ENCODE measurements around the gene NAE1.

The NAE1 gene

DNA sequence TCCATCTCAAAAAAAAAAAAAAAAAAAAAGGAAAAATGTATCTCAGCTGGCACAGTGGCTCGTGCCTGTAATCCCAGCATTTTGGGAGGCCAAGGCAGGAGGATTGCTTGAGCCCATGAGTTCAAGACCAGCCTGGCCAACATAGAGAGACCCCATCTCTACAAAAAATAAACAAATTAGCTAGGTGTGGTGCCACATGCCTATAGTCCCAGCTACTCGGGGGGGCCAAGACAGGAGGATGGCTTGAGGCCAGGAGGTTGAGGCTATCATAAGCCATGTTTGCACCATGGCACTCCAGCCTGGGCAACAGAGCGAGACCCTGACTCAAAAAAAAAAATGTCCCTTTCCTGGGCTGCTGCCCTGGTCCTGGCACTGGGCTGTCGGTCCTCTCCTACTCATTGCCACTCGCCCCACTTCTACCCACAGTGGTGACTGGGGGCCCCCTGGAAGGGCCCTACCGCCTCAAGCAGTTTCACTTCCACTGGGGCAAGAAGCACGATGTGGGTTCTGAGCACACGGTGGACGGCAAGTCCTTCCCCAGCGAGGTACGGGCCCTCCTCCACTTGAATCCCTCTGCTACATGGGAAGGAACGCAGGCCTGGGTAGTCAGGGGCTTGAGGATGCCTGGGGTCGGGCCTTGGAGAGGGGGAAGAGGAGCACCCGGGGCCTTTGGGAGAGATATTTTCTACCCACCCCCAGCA is 19.5 kb upstream of the NAE1 start:
- no peak for DNase-seq (ENCODE audit: low read depth in 2 of 2)

DNA sequence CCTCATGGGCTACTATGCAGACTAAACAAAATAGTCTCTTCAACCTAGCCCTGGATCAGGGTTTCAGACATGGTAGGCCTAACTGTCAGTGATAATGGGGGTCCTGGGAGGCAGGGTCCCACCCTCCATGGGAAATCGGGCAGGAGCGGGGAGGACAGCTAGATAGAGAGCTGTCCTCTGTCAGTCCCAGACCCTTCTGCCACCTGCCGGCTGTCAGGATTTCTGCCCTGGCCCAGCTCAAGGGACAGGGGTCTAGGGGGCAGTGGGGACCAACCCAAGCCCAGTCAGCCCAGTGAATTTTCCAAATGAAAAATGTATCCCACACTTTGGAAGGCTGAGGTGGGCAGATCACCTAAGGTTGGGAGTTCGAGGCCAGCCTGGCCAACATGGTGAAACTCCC is 18.8 kb upstream of the NAE1 start:
- DNase-seq (ENCODE audit: low read depth in 2 of 2), result no peak

DNA sequence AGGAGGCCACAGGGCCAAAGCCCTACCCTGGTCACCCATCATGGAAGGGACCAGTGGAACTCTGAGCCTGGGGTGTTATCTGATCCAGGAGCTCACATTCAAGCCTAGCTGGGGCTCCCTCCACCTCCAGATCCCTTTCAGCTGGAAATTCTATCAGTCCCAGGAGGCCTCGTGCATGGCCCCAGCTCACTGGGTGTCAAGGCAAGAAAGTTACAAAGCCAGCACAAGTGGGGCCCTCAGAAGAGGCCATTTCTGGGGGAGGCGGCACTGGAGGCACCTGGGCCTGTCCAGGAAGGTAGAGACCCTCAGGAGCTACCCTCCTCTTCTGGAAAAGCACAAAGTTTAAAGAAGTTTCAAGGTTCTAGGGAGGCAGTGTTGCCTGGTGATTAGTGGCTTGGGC is 18.2 kb upstream of the NAE1 start:
- DNase-seq (ENCODE audit: low read depth in 2 of 2), result no peak

DNA sequence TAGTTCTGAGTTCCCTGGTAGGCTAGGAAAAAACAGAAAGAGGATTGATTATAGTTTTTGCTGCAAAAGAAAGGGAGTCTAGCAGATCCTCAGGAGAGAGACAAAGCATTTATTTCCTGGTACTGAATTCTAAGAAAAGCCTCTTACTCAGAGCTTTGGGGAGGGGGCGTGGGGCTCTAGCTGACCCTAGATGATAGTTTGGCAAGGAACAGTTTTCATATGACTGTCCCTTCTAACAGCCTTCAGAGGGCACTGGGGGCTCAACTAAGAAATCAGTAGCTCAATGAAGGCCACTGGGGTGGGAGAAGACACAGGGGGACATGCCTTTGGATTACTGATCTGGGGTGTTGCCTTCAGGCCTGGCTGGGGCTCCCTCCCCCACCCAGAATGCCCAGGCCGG is 17.4 kb upstream of the NAE1 start:
- no peak for DNase-seq (ENCODE audit: low read depth in 2 of 2)

DNA sequence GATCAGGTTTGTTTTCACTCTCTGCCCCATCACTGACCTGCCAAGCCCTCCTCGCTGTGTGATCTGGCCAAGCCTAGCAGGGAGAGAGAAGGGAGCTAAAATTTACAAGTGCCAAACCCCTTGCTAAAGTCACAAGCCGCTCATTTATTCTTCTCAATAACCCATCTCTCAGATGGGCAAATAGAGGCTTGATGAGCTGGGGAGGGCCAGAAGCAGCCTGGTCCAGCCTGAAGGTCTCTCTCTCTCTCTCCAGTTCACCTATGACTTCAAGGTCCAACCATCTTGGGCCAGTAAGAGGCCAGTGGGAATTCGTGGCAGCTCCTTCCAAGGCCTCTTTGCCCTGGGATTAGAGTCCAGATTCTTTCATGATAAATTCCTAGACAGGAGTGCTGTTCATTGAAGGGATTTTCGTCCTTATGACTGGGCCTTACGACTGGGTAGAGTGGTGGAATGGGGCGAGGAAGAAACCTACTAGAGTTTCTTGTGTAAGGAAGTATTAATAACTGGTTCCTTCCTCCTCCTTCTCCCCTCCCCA is 16.8 kb upstream of the NAE1 start:
- no peak for DNase-seq (ENCODE audit: low read depth in 2 of 2)

DNA sequence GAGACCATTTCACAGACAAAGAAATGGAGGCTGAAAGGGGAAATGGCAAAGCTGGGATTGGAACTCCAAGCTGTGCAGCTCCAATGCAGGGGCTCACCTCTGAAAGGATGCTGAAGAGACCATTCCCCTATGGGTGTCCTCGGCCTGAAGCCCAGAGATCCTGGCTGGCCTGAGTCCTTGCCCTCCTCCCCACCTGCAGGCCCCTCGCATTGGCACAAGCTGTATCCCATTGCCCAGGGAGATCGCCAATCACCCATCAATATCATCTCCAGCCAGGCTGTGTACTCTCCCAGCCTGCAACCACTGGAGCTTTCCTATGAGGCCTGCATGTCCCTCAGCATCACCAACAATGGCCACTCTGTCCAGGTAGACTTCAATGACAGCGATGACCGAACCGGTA is 16.1 kb upstream of the NAE1 start:
- no peak for DNase-seq (ENCODE audit: low read depth in 2 of 2)

DNA sequence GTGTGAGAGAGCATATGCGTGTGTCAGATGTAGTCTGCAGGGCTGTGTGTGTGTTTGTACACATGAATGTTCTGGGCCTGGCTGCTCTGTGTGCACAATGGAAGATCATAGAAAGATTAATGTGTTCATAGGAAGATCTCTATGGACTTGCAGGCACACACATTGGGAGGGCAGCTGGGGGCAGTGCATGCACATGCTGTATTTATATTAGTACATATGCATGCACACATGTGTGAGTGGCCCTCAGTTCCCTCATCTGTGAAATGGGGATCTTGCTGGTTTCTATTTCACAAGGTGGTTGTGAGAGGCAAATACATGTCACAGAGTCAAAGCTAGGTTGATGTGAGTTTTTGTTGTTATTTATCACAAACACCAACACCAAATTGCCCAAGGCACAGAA is 15.5 kb upstream of the NAE1 start:
- DNase-seq (ENCODE audit: low read depth in 2 of 2), result no peak

DNA sequence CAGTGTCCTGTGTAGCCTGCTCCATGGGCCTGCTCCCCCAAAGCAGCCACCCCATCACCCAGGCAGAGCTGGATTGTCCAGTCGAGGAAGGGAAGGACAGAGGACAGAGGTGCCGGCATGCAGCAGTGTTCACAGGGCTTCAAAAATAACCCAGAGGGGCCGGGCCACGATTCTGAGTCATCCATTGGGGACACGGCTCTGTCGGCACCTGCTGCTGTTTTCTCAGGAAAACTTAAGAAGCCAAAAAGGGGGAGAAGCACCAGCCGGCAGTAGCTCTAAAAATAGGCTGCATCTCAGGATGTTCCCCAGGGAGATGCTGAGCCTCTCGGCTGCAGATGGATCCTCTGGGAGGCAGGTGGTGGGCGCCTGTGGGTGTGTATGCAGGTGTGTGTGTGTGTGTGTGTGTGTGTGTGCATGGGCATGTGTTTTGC is 15.0 kb upstream of the NAE1 start:
- no peak for DNase-seq (ENCODE audit: low read depth in 2 of 2)

DNA sequence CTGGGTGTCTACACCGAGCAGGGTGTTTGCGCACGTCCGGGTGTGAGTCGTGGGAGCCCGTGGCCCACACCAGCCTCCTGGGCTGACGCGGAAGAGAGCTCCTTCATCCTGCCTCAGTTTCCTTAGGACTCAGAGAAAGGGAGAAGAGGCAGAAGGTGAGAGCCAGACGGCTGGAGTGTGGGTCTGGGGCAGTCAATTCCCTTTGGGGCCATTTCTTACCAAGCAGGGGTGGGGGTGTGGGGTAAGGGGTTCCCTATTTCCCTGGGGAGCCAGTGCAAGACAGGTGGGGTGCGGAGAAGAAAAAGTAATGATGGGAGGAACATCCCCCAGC is 14.3 kb upstream of the NAE1 start:
- DNase-seq (ENCODE audit: low read depth in 2 of 2), result no peak

DNA sequence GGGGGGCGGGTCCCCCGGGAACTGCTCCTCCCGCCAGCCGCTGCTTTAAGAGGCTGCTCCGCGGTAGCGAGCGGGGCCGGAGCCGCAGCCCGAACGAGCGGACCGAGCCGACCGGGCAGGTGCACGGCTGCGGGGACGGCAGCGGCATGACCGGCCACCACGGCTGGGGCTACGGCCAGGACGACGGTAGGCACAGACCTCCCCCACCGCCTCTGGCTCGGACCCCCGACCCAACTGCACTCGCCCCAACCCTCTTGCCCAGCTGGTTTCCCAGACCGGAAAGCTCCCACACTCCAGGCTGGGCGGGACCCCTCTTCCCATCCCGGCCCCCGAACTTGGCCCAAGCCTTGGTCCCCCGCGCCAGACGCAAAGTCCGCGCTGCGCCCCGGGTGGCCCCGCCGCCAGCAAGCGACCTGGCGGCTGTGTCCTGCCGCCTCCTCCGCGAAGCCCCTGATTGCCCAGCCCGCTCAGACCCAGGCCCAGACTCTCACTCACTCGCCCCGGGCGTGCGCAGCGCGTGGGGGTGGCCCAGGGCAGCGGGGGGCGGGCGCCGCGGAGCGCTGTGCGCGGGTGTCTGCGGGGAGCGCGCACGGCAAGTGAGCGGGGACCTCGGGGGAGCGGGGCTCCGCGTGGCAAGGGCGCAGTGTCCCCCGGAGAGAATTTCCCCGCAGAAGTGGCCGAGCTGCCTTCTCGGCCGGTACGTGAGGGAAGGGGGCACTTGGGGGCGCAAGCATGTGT is 13.7 kb upstream of the NAE1 start, which contains the start of gene CA7:
Gene CA7 (plus strand): TSS at position 73 of the 738 bp plus-strand sequence. CDS start 74 bp downstream, at position 147.
- no peak for DNase-seq (ENCODE audit: low read depth in 2 of 2)

DNA sequence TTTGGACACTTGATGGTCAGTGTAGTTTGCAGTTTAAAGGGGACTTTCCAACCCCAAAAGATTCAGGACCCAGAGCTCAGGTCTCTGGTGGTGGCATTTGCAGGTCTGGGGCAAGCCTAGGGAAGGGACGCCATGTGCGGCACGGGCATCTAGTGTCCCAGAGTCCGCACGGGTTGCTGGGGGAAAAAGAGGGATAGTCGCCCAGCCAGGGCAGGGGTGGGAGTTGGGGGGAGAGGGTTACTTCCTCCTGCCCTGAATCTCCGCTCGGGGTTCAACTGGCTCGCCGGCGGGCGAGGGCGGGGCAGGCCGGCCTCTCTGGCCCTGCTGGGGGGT is 13.2 kb upstream of the NAE1 start:
- no peak for DNase-seq (ENCODE audit: low read depth in 2 of 2)

DNA sequence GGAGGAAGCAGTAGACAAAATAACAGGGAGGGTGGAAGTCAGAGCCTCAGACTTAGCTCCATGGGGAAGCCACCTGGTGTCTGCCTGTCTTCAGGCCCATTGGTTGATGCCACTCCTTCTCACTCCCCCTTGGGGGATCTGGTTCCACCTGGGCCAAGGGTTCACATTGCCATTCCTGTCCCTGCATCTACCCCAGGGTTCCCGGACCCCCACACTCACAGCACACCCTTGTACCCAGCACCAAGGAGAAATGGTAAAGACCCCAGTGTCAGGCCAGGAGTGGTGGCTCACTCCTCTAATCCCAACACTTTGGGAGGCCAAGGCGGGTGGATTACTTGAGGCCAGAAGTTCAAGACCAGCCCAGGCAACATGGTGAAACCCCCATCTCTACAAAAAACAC is 12.4 kb upstream of the NAE1 start:
- no peak for DNase-seq (ENCODE audit: low read depth in 2 of 2)

DNA sequence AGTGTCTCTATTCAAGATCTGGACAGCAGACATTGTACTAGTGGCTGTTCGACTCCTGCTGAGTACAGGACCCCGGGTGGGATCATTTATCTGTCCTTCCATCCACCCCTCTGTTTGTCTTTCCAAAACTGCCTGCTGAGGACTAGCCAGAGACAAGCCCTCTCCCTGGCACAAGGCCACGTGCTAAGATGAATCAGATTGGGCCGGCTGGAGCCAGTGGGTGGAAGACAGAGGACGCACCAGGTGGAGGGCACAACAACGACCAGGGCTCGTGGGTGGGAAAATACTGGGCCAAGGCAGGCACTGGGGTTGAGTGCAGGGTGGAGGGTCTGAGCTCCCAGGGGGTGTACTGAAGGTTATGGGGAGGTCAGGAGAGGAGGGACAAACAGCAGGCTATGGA is 12.0 kb upstream of the NAE1 start:
- no peak for DNase-seq (ENCODE audit: low read depth in 2 of 2)

DNA sequence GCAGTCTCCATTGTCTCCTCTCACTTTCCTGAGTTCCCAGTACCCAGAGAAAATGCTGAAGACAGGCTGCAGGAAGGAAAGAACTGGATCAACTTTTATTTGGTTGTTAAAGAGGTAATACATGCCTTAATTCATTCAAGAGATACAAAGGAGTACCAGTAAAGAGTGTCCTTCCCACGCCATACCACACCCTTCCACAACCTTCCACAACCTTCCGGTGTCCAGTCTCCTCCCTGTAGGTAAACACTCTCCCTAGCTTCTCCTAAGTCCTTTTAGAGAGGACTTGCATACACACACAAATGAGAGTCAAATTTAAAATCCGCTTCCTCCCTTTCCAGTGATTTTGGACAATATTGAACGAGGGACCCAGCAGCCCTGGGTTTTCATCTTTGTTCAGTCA is 10.6 kb upstream of the NAE1 start:
- no peak for DNase-seq (ENCODE audit: low read depth in 2 of 2)

DNA sequence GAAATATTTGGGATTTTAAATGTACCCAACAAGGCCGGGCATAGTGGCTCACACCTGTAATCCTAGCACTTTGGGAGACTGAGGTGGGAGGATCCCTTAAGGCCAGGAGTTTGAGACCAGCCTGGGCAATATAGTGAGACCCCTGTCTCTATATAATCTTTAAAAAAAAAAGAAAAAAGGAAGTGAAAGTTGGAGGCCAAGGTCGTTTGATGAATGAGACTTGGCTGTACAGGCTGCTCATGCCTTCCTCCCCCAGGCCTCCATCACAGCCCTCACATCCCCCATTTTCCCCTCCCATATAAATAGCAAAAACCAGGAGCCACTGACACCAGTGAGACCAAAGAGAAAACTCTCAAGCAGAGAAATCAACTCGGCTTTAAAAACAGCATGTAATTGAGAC is 10.1 kb upstream of the NAE1 start:
- no peak for DNase-seq (ENCODE audit: low read depth in 2 of 2)

DNA sequence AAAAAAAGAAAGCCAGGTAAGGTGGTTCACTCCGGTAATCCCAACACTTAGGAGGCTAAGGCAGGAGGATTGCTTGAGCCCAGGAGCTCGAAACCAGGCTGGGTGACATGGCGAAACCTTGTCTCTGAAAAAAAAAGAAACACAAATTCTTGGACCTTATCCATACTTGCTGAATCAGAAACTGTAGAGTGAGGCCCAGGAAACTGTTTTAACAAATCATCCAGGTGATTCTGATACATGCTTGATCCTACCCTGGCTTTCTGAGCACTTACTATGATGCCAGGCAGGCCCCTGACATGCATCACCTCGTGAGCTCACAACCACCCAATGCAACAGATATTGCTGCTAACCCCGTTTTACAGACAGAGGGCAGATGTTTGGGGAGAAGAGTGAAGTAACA is 4.0 kb upstream of the NAE1 start:
- no peak for DNase-seq (ENCODE audit: low read depth in 2 of 2)

DNA sequence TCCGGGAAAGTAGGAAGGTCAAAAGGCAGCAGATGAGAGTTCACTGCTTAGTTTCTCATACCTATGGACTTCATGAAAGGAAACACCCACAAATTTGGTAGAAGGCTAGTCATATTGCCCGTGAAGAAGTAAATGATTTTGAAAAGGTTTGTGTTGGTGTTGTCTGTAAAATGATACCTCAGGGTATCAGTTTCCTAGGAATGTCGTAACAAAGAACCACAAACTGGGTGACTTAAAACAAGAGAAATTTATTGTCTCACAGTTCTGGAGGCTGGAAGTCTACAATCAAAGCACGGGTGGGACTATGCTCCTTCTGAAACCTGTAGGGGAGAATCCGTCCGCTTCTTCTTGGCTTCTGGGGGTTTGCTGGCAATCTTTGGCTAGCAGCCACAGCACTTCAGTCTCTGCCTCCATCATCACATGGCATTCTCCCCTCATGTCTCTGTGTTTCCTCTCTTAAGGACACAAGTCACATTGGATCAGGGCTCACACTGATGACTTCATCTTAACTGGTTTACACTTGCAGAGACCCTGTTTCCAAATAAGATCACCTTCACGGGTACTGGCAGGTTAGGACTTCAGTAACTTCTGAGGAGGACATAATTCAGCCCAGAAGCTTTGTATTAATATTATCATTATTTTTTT is 2.0 kb upstream of the NAE1 start:
- DNase-seq (ENCODE audit: low read depth in 2 of 2), result peak in 1 of 2 experiments; percentile 3

DNA sequence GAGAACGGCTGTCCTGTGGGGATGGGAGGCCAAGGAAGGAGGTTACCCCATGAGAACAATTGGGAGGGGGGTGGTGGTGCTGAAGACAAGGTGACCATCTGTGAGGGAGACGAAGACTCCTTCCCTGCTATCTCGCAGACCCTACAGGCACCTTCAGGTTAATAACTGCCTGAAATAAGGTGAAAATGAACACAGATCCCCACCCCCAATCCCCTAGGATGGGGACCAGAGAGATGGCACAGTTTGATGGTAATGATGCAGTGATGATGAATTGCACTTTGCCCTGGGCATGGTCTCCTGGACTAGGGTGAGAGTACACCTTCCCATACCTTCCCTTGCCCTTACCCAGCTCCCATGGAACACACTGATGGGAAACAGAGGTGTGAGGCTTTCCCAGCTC is 1.4 kb upstream of the NAE1 start:
- no peak for DNase-seq (ENCODE audit: low read depth in 2 of 2)

DNA sequence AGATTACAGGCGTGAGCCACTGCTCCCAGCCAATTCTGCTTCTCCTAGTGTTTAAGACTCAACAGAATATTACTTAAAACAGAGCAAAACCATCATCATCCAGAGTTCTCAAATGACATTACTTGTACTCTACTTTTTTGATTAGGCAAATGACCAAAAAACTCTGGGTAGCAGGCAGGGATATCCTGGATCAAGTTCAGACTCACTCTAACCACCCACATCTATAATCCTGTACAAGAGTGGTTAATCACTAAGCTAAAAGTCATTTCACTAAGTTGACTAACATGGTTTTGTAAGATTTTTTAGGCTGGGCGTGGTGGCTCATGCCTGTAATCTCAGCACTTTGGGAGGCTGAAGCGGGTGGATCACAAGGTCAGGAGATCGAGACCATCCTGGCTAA is 6.8 kb downstream of the NAE1 start:
- DNase-seq (ENCODE audit: low read depth in 2 of 2), result no peak

DNA sequence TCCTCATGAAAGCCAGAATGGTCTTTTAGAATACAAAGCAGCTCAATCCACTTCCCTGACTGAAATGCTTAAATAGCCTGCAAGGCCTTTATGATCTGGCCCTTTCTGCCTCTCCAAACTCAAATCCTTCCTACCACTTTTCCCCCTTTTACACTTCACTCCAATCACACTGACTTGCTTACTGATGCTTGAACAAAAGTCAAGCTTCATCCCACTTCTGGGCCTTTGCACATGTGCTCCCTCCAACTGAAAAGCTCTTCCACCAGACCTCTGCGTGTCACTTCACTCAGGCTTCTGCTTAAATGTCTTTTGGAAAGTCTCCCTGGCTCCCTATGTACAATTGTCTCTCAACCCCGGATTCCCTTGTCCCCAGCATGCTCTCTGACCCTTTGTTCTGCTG is 16.0 kb downstream of the NAE1 start:
- no peak for DNase-seq (ENCODE audit: low read depth in 2 of 2)

DNA sequence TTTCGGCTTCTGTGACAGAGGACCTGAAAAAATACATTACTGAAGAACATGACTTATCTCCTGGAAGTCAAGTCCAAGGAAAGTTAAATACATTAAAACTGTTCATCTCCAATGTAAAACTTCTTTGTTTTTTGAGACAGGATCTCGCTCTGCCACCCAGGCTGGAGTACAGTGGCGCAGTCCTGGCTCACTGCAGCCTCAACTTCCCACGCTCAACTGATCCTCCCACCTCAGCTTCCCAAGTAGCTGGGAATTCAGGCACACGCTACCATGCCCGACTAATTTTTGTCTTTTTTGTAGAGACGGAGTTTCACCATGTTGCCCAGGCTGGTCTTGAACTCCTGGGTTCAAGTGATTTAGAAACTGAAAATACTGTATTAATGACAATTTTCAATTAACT is 19.7 kb downstream of the NAE1 start:
- DNase-seq (ENCODE audit: low read depth in 2 of 2), result no peak

DNA sequence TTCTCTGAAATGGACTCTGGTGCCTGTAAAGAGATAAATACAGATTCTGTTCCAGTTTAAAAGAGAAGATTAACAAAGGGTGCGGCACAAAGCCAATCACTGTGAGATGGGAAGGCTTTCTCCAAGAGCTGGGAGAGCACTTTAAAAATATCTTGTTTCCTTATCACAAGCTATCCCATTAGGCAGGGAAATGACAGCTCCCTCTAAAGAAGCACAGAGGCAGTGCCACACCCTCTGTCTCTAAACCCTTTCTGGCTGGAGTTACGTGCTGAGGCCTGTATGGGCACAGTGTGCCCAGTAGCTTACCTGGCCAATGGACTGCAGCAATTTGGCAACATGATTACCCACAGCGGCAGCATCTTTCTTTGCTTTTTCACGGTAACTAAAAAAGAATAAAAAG is 20.4 kb downstream of the NAE1 start:
- DNase-seq (ENCODE audit: low read depth in 2 of 2), result no peak

DNA sequence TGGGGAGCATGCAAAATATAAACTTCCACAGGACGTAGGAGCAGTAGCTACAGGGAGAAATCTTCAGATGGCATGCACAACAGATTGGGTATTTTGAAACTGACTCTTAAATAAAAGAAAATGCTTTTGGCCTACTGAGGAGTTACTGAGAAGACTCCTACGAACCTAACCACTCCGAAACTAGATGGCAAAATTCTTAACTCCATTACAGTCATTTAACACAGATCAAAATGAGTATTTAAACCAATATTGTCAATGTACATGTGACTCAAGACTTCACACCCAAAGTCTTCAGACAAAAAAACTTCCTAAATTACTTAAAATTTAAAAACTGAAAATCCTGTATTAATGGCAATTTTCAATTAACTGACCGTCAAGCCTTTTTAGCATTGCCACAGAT is 21.0 kb downstream of the NAE1 start:
- no peak for DNase-seq (ENCODE audit: low read depth in 2 of 2)

All from fibroblast of skin of left quadriceps (primary cell).